Activated naive CD4-positive, alpha-beta T cell treated with anti-CD3 and anti-CD28 coated beads for 36 hours (primary cell): ENCODE data around the gene KCNB1. TPM values are rescaled to one million over a fixed set of nuclear protein-coding genes. Genes with fewer than 3 reads are reported as not detected.
"Not testable (repeated sequence)": the region's sequence is repeated elsewhere in the genome, so short reads cannot be mapped to it uniquely, and the experiment has no call there.

Experiments
- CTCF ChIA-PET: fragments of 350-600 bp; sonication (Branson Sonifier 250); formaldehyde crosslinking; loops from one replicate; lab custom pipeline; 2021; ENCODE audit warnings: antibody characterized with exemption; lab: Charles Lee
- DNase-seq: peaks from one replicate; pipeline ENCODE4 v3.0.0-alpha.2; 2020
- H3K27ac Mint-ChIP-seq: one replicate; pipeline ENCODE4 v1.8.0; 2021; ENCODE audit warnings: mild to moderate bottlenecking, mixed read lengths
- H3K27me3 Mint-ChIP-seq: one replicate; pipeline ENCODE4 v1.8.0; 2021; ENCODE audit warnings: low read depth, mixed read lengths
- H3K36me3 Mint-ChIP-seq: one replicate; pipeline ENCODE4 v1.8.0; 2021; ENCODE audit warnings: low read depth, mixed read lengths
- H3K4me1 Mint-ChIP-seq: one replicate; pipeline ENCODE4 v1.8.0; 2021; ENCODE audit warnings: low read depth, mixed read lengths
- H3K4me3 Mint-ChIP-seq: one replicate; pipeline ENCODE4 v1.8.0; 2021; ENCODE audit warnings: mild to moderate bottlenecking, moderate library complexity, mixed read lengths
- H3K9me3 Mint-ChIP-seq: one replicate; pipeline ENCODE4 v1.8.0; 2021; ENCODE audit warnings: mixed read lengths
- intact Hi-C: fragments of 100-400 bp; cut with micrococcal nuclease; formaldehyde crosslinking; loops from one replicate; pipeline ENCODE4 v1.15.1; 2023
- total RNA-seq, 2 experiments: library from RNA; stranded (reverse); gene quantifications; one replicate each; pipeline ENCODE4 v1.2.3, GENCODE V29; 2021

Gene KCNB1
- total RNA-seq, 2 experiments from 2014 or later, result not detected

GRCh38 chr20:49412254-49412653 lies 70.2 kb downstream of the KCNB1 start:
- CTCF ChIA-PET, result interaction anchor here (0.8 kb wide), 1 partner anchor 96 kb away, joined by 3 read pairs; no protein-coding TSS in a partner anchor
- Mint-ChIP-seq H3K4me1 (no peaks in the 10 kb centered on the region), H3K9me3 (no peaks in the 10 kb centered on the region), H3K4me3 (no peak overlapping the region), H3K27me3 (peaks cover 3% of the 10 kb centered on the region), H3K27ac (no peak overlapping the region), H3K36me3 (no peaks in the 10 kb centered on the region)
- DNase-seq, result no peak
- intact Hi-C loops, result no loop called here

DNA sequence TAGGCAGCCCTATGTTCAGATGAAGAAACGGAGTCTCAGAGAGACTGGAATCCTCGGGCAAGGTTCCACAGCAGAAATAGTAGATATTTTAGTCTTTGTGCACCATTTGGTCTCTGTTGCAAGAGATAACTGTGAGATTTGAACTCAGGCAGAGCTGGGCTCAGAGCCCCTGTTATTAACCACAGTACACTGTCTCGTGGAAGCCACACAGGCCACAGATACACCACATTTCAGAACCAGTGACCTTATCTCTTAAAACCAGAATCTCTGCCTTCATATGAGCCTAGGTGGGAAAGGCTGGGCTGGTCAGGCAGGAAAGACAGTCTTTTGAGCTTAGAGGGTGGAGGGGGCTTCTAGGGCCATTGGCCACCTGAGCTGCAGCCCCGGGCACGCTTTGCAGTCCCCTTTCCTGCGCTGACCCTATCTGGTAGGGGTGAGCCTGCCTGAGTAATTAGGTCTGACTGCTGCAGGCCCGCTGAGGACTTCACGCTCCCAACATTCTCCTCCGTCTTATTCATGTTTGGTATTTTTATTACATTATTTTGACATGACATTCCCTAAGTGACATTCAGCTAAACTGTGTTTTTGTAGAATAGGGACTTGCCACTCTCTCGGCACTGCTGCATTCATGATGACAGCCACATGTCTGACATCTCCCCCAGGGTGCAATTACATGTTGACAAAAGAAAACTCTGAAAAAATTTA lies 71.1 kb downstream of the KCNB1 start:
- H3K9me3 Mint-ChIP-seq, result no peaks in the 10 kb centered on the region
- H3K27ac Mint-ChIP-seq, result no peak overlapping the region
- H3K36me3 Mint-ChIP-seq, result no peaks in the 10 kb centered on the region
- no peaks in the 10 kb centered on the region for H3K4me1 Mint-ChIP-seq
- no peak for DNase-seq
- intact Hi-C loops, result no loop called here
- CTCF ChIA-PET, result interaction anchor here (0.8 kb wide), 1 partner anchor 97 kb away, joined by 3 read pairs; no protein-coding TSS in a partner anchor
- H3K4me3 Mint-ChIP-seq, result no peak overlapping the region
- peaks cover 3% of the 10 kb centered on the region for H3K27me3 Mint-ChIP-seq

GRCh38 chr20:49409975-49410621 lies 72.4 kb downstream of the KCNB1 start:
- DNase-seq, H3K9me3 Mint-ChIP-seq, intact Hi-C loops, H3K4me1 Mint-ChIP-seq, H3K4me3 Mint-ChIP-seq, H3K27ac Mint-ChIP-seq, CTCF ChIA-PET, H3K36me3 Mint-ChIP-seq, H3K27me3 Mint-ChIP-seq: not testable (repeated sequence)

DNA sequence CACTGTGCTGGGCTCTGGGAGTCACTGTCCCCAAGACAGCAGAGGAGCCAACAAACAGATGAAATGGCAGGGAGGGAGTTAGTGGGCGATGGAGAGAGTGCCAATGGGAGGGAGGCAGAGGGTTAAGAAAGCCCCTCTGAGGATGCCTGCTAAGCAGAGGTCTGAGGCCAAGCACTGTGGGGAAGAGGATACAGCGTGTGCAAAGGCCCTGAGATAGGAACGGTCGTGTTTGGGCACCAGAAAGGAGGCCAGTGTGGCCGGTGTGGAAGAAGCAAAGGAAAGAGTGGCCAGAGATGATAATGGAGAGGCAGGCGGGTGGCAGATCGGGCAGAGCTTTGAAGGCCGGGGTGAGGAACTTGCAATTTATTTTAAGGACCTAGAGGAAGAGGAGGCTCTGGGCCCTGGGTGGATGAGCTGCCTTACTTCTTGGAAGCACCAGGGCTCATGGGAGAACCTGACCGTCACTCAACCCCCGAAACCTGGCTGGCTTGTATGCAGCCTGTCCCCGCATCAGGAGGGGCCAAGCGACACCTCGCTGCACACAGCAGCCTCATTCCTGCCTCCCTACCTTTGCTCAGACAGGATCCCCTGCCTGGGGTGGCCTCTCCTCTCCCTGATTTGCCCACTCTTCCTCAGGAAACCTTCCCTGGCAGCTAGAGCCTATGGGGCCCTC lies 73.0 kb downstream of the KCNB1 start:
- no peaks in the 10 kb centered on the region for H3K9me3 Mint-ChIP-seq
- CTCF ChIA-PET, result no interaction called here
- DNase-seq, result no peak
- intact Hi-C loops, result no loop called here
- H3K4me3 Mint-ChIP-seq, result no peak overlapping the region
- H3K27me3 Mint-ChIP-seq, result peaks cover 3% of the 10 kb centered on the region
- no peaks in the 10 kb centered on the region for H3K4me1 Mint-ChIP-seq
- H3K36me3 Mint-ChIP-seq, result no peaks in the 10 kb centered on the region
- H3K27ac Mint-ChIP-seq, result no peak overlapping the region

GRCh38 chr20:49408509-49409104 lies 73.9 kb downstream of the KCNB1 start:
- DNase-seq, result no peak

GRCh38 chr20:49406666-49407065 lies 75.8 kb downstream of the KCNB1 start:
- intact Hi-C loops, result no loop called here
- no peak overlapping the region for H3K27ac Mint-ChIP-seq
- no peaks in the 10 kb centered on the region for H3K4me1 Mint-ChIP-seq

More at GRCh38 chr20:49408509-49409104, 73.9 kb downstream of the KCNB1 start:
- intact Hi-C loops, result no loop called here
- Mint-ChIP-seq H3K27me3 (peaks cover 3% of the 10 kb centered on the region), H3K4me1 (no peaks in the 10 kb centered on the region), H3K27ac (no peak overlapping the region), H3K36me3 (no peaks in the 10 kb centered on the region), H3K9me3 (no peaks in the 10 kb centered on the region), H3K4me3 (no peak overlapping the region)
- CTCF ChIA-PET, result no interaction called here

DNA sequence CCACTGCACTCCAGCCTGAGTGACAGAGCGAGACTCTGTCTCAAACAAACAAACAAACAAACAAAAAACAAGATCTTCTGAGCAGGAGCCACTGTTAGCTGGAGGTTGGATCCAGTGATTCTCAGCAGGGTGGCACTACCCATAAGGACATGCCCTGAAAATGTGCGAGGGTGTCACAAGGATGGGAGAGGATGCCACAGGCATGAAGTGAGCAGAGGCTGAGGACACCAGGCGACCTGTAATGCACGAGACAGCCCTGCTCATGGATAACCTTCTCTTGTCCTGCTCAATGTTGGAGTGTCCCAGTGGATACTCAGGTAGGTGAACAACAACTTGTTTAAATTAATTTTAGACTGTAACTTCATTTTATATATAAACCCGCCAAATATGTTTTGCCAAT lies 76.8 kb downstream of the KCNB1 start:
- Mint-ChIP-seq H3K27me3 (no peaks in the 10 kb centered on the region), H3K36me3 (no peaks in the 10 kb centered on the region), H3K4me3 (no peak overlapping the region), H3K27ac (no peak overlapping the region), H3K9me3 (no peaks in the 10 kb centered on the region), H3K4me1 (no peaks in the 10 kb centered on the region)
- intact Hi-C loops, result no loop called here
- CTCF ChIA-PET, result interaction anchor here (2.2 kb wide), 1 partner anchor 20 kb away, joined by 6 read pairs; no protein-coding TSS in a partner anchor
- DNase-seq, result no peak

More at GRCh38 chr20:49406666-49407065, 75.8 kb downstream of the KCNB1 start:
- no peaks in the 10 kb centered on the region for H3K9me3 Mint-ChIP-seq
- H3K36me3 Mint-ChIP-seq, result no peaks in the 10 kb centered on the region
- DNase-seq, result no peak
- H3K4me3 Mint-ChIP-seq, result no peak overlapping the region
- H3K27me3 Mint-ChIP-seq, result no peaks in the 10 kb centered on the region
- CTCF ChIA-PET, result interaction anchor here (1.0 to 1.1 kb wide), 2 partner anchors 11 to 77 kb away, joined by 3 read pairs; no protein-coding TSS in a partner anchor

DNA sequence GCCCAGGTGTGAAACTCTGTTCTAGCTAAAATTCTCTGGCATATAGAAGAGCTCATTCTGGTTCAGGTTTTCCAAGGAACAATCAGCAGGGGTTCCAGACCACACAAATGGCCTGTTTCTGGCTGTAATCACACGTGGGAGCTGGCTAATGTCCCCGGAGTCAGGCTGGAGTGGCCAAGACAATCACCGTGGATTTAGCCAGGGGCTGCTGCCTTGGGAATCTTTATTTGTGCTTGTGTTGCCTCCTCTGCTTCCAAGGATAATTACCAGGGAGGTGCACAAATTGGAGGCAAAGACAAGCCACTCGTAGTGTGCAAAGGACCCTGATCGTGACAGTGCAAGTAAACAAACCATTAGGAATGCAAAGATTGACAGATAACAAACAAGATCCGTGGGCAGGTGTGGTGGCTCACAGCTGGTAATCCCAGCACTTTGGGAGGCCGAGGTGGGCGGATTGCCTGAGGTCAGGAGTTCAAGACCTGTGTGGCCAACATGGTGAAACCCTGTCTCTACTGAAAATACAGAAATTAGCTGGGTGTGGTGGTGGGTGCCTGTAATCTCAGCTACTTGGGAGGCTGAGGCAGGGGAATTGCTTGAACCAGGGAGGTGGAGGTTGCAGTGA lies 77.3 kb downstream of the KCNB1 start:
- DNase-seq, result no peak
- CTCF ChIA-PET, result interaction anchor here (1.0 to 2.2 kb wide), 2 partner anchors 20 to 37 kb away, joined by 3 to 6 read pairs; no protein-coding TSS in a partner anchor
- no peaks in the 10 kb centered on the region for H3K4me1 Mint-ChIP-seq
- no peak overlapping the region for H3K27ac Mint-ChIP-seq
- H3K27me3 Mint-ChIP-seq, result no peaks in the 10 kb centered on the region
- intact Hi-C loops, result no loop called here
- no peaks in the 10 kb centered on the region for H3K9me3 Mint-ChIP-seq
- H3K4me3 Mint-ChIP-seq, result no peak overlapping the region
- H3K36me3 Mint-ChIP-seq, result no peaks in the 10 kb centered on the region

- Mint-ChIP-seq H3K27ac (no peak overlapping the region), H3K4me3 (no peak overlapping the region), H3K36me3 (no peaks in the 10 kb centered on the region), H3K27me3 (no peaks in the 10 kb centered on the region), H3K4me1 (no peaks in the 10 kb centered on the region), H3K9me3 (no peaks in the 10 kb centered on the region)
- CTCF ChIA-PET, result interaction anchor here (1.0 to 2.2 kb wide), 2 partner anchors 19 to 36 kb away, joined by 3 to 6 read pairs; no protein-coding TSS in a partner anchor
- intact Hi-C loops, result no loop called here
- DNase-seq, result no peak
Measured at GRCh38 chr20:49404461-49404860, 78.0 kb downstream of the KCNB1 start.

DNA sequence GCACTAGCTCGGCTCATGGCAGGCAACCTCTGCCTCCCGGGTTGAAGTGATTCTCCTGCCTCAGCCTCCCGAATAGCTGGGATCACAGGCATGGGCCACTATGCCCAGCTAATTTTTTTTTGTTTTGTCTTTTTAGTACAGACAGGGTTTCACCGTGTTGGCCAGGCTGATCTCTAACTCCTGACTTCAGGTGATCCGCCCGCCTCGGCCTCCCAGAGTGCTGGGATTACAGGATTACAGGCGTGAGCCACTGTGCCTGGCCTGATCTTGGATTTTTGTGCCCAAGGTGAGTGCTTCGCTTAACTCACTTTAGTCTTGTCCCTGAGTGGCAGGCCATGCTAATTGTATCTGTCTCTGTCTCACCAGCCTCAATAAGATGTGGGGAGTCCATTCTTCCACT lies 78.6 kb downstream of the KCNB1 start:
- intact Hi-C loops, result no loop called here
- Mint-ChIP-seq H3K4me3 (no peak overlapping the region), H3K36me3 (no peaks in the 10 kb centered on the region), H3K9me3 (no peaks in the 10 kb centered on the region), H3K27ac (no peak overlapping the region), H3K27me3 (no peaks in the 10 kb centered on the region), H3K4me1 (no peaks in the 10 kb centered on the region)
- no peak for DNase-seq
- CTCF ChIA-PET, result interaction anchor here (2.2 kb wide), 1 partner anchor 18 kb away, joined by 6 read pairs; no protein-coding TSS in a partner anchor

GRCh38 chr20:49403012-49403411 lies 79.5 kb downstream of the KCNB1 start:
- CTCF ChIA-PET, result no interaction called here
- Mint-ChIP-seq H3K4me3 (no peak overlapping the region), H3K9me3 (no peaks in the 10 kb centered on the region), H3K27ac (no peak overlapping the region), H3K27me3 (no peaks in the 10 kb centered on the region), H3K4me1 (no peaks in the 10 kb centered on the region), H3K36me3 (no peaks in the 10 kb centered on the region)
- DNase-seq, result no peak
- intact Hi-C loops, result no loop called here

DNA sequence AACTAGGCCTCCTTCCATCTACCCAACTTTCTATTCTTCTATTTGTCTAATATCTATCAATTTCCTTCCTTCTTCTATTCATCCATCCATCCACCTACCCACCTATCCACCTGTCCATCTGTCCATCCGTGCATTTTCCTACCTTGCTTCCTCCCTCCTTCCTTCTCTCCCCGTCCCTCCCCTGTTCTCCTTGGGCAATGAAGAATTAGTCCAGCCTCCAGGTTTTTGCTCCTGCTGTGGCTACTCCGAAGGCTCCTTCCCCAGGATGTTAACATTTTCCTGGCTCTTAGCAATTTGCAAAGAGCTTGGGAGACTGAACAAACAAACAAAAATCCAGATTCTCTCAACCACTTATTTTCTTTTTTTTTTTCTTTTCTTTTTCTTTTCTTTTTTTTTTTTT lies 81.6 kb downstream of the KCNB1 start:
- no peak overlapping the region for H3K4me3 Mint-ChIP-seq
- H3K27ac Mint-ChIP-seq, result no peak overlapping the region
- H3K27me3 Mint-ChIP-seq, result no peaks in the 10 kb centered on the region
- DNase-seq, result no peak
- CTCF ChIA-PET, result no interaction called here
- H3K9me3 Mint-ChIP-seq, result no peaks in the 10 kb centered on the region
- no peaks in the 10 kb centered on the region for H3K36me3 Mint-ChIP-seq
- no peaks in the 10 kb centered on the region for H3K4me1 Mint-ChIP-seq
- intact Hi-C loops, result no loop called here
